Smooth muscle cell (in vitro differentiated cells): ENCODE data around the gene CNN2. TPM values are rescaled to one million over a fixed set of nuclear protein-coding genes. Genes with fewer than 3 reads are reported as not detected.

Source experiments
- DNase-seq: peaks from one replicate; lab custom pipeline; 2025; ENCODE audit not compliant: unreplicated experiment; lab: John Stamatoyannopoulos, UW
- H2AFZ ChIP-seq: fragments of 200-600 bp; sonication (generic); 2 replicates; pipeline ENCODE4 v1.6.0; 2016; ENCODE audit warnings: antibody characterized with exemption, low read depth, mild to moderate bottlenecking
- H3F3A ChIP-seq: fragments of 200-600 bp; sonication (generic); 2 replicates; pipeline ENCODE4 v1.6.0; 2017; ENCODE audit warnings: antibody characterized with exemption, low read depth
- H3K27ac ChIP-seq: fragments of 200-600 bp; sonication (generic); 2 replicates; pipeline ENCODE4 v1.5.1; 2016; ENCODE audit warnings: low read depth, mild to moderate bottlenecking
- H3K27me3 ChIP-seq: fragments of 200-600 bp; sonication (generic); 2 replicates; pipeline ENCODE4 v1.6.1; 2016; ENCODE audit warnings: low read depth, mild to moderate bottlenecking
- H3K36me3 ChIP-seq: fragments of 200-600 bp; sonication (generic); 2 replicates; pipeline ENCODE4 v1.5.1; 2016; ENCODE audit warnings: low read depth
- H3K4me1 ChIP-seq: fragments of 200-600 bp; sonication (generic); 2 replicates; pipeline ENCODE4 v1.5.1; 2016; ENCODE audit warnings: low read depth
- H3K4me2 ChIP-seq: fragments of 200-600 bp; sonication (generic); 2 replicates; pipeline ENCODE4 v1.6.0; 2016; ENCODE audit warnings: mild to moderate bottlenecking
- H3K4me3 ChIP-seq: fragments of 200-600 bp; sonication (generic); 2 replicates; pipeline ENCODE4 v1.5.1; 2016; ENCODE audit warnings: mild to moderate bottlenecking
- H3K79me2 ChIP-seq: fragments of 200-600 bp; sonication (generic); 2 replicates; pipeline ENCODE4 v1.6.0; 2016; ENCODE audit warnings: low read depth, mild to moderate bottlenecking
- H3K9ac ChIP-seq: fragments of 200-600 bp; sonication (generic); 2 replicates; pipeline ENCODE4 v1.6.0; 2016; ENCODE audit warnings: low read depth
- H3K9me3 ChIP-seq: fragments of 200-600 bp; sonication (generic); replicated peaks from 2 replicates; pipeline ENCODE4 v1.5.1; 2016; ENCODE audit warnings: low read depth
- H4K20me1 ChIP-seq: fragments of 200-600 bp; sonication (generic); 2 replicates; pipeline ENCODE4 v1.6.0; 2016; ENCODE audit warnings: low read depth
- WGBS: methylation state at CpG from one replicate; pipeline ENCODE4 v1.1.7; 2016; ENCODE audit warnings: low lambda C conversion rate; 5-methylcytosine and 5-hydroxymethylcytosine counted together
- polyA plus RNA-seq: library from polyadenylated mRNA; unstranded; fragments of >200 nt; fragmentation: Nextera tagmentation; extraction: Ambion mirVana; gene quantifications from 2 replicates; pipeline ENCODE4 v1.2.1, GENCODE V29; 2016
- total RNA-seq: library from RNA; depleted of rRNA; stranded (reverse); fragments of >200 nt; gene quantifications from 2 replicates; pipeline ENCODE4 v1.2.3, GENCODE V29; 2014
- TF ChIP-seq, protein P1 (sequence below): fragments of 200-600 bp; sonication (generic); IDR thresholded peaks from 2 replicates; pipeline ENCODE4 v1.5.1; 2017; ENCODE audit warnings: borderline replicate concordance, mild to moderate bottlenecking, antibody characterized with exemption; ENCODE audit not compliant: insufficient read depth, poor library complexity, severe bottlenecking

The CNN2 gene
- total and polyA plus RNA-seq, 2 experiments from 2014 or later: 150 to 392 TPM

DNA sequence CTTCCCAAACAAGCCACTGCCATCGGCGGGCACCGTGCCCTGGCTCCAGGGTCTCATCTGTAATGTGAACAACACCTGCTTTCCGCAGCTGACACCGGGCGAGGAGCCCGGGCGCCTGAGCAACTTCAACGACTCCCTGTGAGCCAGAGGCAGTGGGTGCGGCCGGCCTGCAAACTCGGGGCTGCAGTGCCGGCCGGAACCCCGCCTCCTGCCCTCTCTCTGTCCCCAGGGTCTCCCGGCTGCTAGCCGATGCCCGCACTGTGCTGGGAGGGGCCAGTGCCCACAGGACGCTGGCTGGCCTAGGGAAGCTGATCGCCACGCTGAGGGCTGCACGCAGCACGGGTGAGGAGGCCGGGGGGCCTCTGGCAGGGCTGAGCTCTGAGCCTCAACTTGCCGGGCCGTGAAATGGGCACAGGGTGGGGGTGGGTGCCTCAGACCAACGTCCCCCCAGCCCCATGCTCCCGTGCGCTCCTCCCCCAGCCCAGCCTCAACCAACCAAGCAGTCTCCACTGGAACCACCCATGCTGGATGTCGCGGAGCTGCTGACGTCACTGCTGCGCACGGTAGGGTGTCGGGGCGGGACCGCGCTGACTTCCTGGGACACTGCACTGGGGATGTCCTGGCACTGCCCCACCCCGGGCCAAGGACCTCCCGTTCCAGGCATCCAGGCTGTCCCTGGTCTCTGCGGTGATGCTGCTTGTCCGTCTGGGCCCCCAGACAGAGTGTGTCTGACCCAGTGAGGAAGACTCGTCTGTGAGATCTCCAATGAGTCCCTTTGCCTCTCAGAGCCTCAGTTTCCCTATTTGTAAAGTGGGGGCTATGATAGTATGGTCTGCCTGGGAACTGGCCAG, 15.7 kb downstream of the CNN2 start:
- no peak overlapping the region for H2AFZ ChIP-seq
- peaks cover 26% of the 10 kb centered on the region for H4K20me1 ChIP-seq
- no peak overlapping the region for H3K27ac ChIP-seq
- TF ChIP-seq, protein P1, sequence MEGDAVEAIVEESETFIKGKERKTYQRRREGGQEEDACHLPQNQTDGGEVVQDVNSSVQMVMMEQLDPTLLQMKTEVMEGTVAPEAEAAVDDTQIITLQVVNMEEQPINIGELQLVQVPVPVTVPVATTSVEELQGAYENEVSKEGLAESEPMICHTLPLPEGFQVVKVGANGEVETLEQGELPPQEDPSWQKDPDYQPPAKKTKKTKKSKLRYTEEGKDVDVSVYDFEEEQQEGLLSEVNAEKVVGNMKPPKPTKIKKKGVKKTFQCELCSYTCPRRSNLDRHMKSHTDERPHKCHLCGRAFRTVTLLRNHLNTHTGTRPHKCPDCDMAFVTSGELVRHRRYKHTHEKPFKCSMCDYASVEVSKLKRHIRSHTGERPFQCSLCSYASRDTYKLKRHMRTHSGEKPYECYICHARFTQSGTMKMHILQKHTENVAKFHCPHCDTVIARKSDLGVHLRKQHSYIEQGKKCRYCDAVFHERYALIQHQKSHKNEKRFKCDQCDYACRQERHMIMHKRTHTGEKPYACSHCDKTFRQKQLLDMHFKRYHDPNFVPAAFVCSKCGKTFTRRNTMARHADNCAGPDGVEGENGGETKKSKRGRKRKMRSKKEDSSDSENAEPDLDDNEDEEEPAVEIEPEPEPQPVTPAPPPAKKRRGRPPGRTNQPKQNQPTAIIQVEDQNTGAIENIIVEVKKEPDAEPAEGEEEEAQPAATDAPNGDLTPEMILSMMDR: no peak
- H3F3A ChIP-seq: no peaks in the 10 kb centered on the region
- H3K4me2 ChIP-seq: no peak overlapping the region
- H3K79me2 ChIP-seq: no peaks in the 10 kb centered on the region
- 96% methylated on average over 38 of the region's 43 CpGs for WGBS
- DNase-seq: no peak
- no peak overlapping the region for H3K4me3 ChIP-seq
- H3K9me3 ChIP-seq: no peaks in the 10 kb centered on the region
- H3K9ac ChIP-seq: no peak overlapping the region
- H3K36me3 ChIP-seq: no peaks in the 10 kb centered on the region
- H3K27me3 ChIP-seq: no peaks in the 10 kb centered on the region
- H3K4me1 ChIP-seq: peaks cover 6% of the 10 kb centered on the region

DNA sequence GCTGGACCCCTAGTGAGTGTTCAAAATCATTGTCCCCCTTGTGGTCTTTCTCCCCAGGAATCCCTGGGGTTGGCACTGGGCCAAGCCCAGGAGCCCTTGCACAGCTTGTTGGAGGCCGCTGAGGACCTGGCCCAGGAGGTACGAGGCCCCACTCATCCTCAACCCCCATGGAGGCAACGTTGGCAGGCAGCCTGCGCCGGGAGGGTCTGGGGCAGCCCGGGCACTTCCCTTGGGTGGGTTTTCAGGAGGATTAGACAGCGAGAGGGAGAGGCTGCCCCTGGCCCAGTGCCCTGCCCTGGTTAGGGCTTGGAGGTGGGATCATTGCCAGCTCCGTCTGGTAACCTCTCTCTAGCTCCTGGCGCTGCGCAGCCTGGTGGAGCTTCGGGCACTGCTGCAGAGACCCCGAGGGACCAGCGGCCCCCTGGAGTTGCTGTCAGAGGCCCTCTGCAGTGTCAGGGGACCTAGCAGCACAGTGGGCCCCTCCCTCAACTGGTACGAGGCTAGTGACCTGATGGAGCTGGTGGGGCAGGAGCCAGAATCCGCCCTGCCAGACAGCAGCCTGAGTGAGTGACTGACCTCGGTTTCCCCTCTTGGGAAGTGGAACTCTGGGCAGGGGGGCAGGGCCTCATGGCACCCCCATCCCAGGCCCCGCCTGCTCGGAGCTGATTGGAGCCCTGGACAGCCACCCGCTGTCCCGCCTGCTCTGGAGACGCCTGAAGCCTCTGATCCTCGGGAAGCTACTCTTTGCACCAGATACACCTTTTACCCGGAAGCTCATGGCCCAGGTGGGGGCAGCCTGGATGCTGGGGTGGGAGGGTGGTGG, 16.5 kb downstream of the CNN2 start:
- Histone ChIP-seq H3K9ac (no peak overlapping the region), H4K20me1 (peaks cover 18% of the 10 kb centered on the region), H3K4me1 (peaks cover 6% of the 10 kb centered on the region), H3K79me2 (no peaks in the 10 kb centered on the region), H3K4me2 (no peak overlapping the region), H3K27ac (no peak overlapping the region), H3K4me3 (no peak overlapping the region), H3K9me3 (no peaks in the 10 kb centered on the region), H3K27me3 (no peaks in the 10 kb centered on the region), H3K36me3 (no peaks in the 10 kb centered on the region), H3F3A (no peaks in the 10 kb centered on the region), H2AFZ (no peak overlapping the region)
- TF ChIP-seq, protein P1: no peak
- 94% methylated on average over 23 of the region's 23 CpGs for WGBS
- DNase-seq: no peak

DNA sequence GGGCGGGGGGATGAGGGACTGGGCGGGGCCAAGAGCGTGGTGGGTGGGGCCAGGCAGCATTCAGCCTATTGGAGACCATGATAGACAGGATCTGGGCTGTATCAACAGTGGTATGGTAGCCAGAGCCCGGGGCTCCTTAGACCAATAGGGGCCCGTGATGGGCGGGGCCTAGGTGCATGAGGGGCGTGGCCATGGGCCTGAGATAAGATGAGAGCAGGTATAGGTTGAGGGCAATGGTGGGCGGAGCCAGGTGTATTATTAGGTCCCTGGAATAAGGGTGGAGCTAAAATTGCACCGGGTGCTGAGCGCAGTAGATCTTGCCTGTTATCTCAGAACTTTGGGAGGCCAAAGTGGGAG, 18.8 kb downstream of the CNN2 start:
- 88% methylated on average over 7 of the region's 10 CpGs for WGBS
- H2AFZ ChIP-seq: no peak overlapping the region
- no peak overlapping the region for H3K27ac ChIP-seq
- H3K36me3 ChIP-seq: no peaks in the 10 kb centered on the region
- no peak overlapping the region for H3K4me2 ChIP-seq
- no peaks in the 10 kb centered on the region for H3K79me2 ChIP-seq
- DNase-seq: no peak
- no peaks in the 10 kb centered on the region for H3K27me3 ChIP-seq
- H3K4me1 ChIP-seq: peaks cover 5% of the 10 kb centered on the region
- H3K4me3 ChIP-seq: no peak overlapping the region
- H4K20me1 ChIP-seq: no peaks in the 10 kb centered on the region
- H3F3A ChIP-seq: no peaks in the 10 kb centered on the region
- H3K9me3 ChIP-seq: no peaks in the 10 kb centered on the region
- TF ChIP-seq, protein P1: no peak
- H3K9ac ChIP-seq: no peak overlapping the region
